KMS-11 (cell line): ENCODE measurements around the gene ADCY7.
A peak's percentile ranks its signal among the peaks of the same experiment; 100 is the strongest.

ENCODE experiments used
- H2AFZ ChIP-seq: fragments of 200-600 bp; sonication (generic); 2 replicates; pipeline ENCODE4 v1.6.1; 2016; ENCODE audit warnings: antibody characterized with exemption, mixed run types, low read depth
- H3K27ac ChIP-seq: fragments of 200-600 bp; sonication (generic); 2 replicates; pipeline ENCODE4 v1.6.1; 2016; ENCODE audit warnings: mild to moderate bottlenecking, mixed run types
- H3K27me3 ChIP-seq: fragments of 200-600 bp; sonication (generic); 2 replicates; pipeline ENCODE4 v1.6.1; 2017; ENCODE audit warnings: mild to moderate bottlenecking, low read depth, mixed run types, moderate library complexity; ENCODE audit not compliant: insufficient read depth
- H3K36me3 ChIP-seq: fragments of 200-600 bp; sonication (generic); 2 replicates; pipeline ENCODE4 v1.6.1; 2017; ENCODE audit warnings: mild to moderate bottlenecking, mixed run types; ENCODE audit not compliant: insufficient read depth
- H3K4me1 ChIP-seq: fragments of 200-600 bp; sonication (generic); 2 replicates; pipeline ENCODE4 v1.6.1; 2016; ENCODE audit warnings: mild to moderate bottlenecking, low read depth, mixed run types; ENCODE audit not compliant: poor library complexity, severe bottlenecking
- H3K4me2 ChIP-seq: fragments of 200-600 bp; sonication (generic); 2 replicates; pipeline ENCODE4 v1.7.0; 2016; ENCODE audit warnings: mild to moderate bottlenecking, mixed run types
- H3K4me3 ChIP-seq: fragments of 200-600 bp; sonication (generic); IDR thresholded peaks from 2 replicates; pipeline ENCODE4 v1.6.1; 2017; ENCODE audit warnings: low read depth, low read length, mixed read lengths; ENCODE audit not compliant: insufficient read depth
- H3K79me2 ChIP-seq: fragments of 200-600 bp; sonication (generic); 2 replicates; pipeline ENCODE4 v1.6.1; 2016; ENCODE audit warnings: low read depth, mixed run types; ENCODE audit not compliant: insufficient read depth
- H3K9ac ChIP-seq: fragments of 200-600 bp; sonication (generic); 2 replicates; pipeline ENCODE4 v1.6.1; 2016; ENCODE audit warnings: mild to moderate bottlenecking, mixed run types
- H4K20me1 ChIP-seq: fragments of 200-600 bp; sonication (generic); 2 replicates; pipeline ENCODE4 v1.6.1; 2016; ENCODE audit warnings: mild to moderate bottlenecking, mixed run types; ENCODE audit not compliant: insufficient read depth
- CTCF ChIP-seq: fragments of 200-600 bp; sonication (generic); conservative IDR thresholded peaks from 2 replicates; pipeline ENCODE4 v1.6.1; 2017; ENCODE audit warnings: low read depth, mild to moderate bottlenecking, antibody characterized with exemption, low read length, moderate library complexity, mixed read lengths

The ADCY7 gene

GRCh38 chr16:50267651-50268050, 1.3 kb downstream of the ADCY7 start:
- Histone ChIP-seq H3K4me3 (no peak overlapping the region), H3K27ac (no peak overlapping the region), H3K9ac (no peak overlapping the region), H4K20me1 (no peaks in the 10 kb centered on the region), H3K79me2 (no peaks in the 10 kb centered on the region; the same call in 1 of the 2 replicates), H3K4me1 (peaks cover 40% of the 10 kb centered on the region), H3K27me3 (no peaks in the 10 kb centered on the region), H3K36me3 (no peaks in the 10 kb centered on the region), H3K4me2 (peak overlapping the region; percentile 62), H2AFZ (no peak overlapping the region)
- no peak for TF ChIP-seq CTCF

DNA sequence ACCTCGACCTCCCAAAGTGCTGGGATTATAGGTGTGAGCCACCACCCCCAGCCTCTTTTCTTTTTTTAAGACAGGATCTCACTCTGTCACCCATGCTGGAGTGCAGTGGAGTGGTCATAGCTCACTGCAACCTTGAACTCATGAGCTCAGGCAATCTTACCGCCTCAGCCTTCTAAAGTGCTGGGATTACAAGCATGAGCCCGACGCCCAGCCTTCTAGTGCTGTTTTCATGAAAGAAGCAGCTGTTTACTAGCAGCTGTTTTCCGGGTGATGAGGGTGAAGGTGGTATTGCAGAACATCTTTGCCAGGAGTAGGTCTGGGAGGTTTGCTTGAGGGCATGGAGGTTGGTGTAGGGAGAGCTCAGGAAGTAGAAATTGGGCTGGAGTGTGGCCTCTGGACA, 2.0 kb downstream of the ADCY7 start:
- Histone ChIP-seq H3K4me1 (peaks cover 41% of the 10 kb centered on the region), H4K20me1 (no peaks in the 10 kb centered on the region), H3K36me3 (no peaks in the 10 kb centered on the region), H2AFZ (no peak overlapping the region), H3K4me3 (no peak overlapping the region), H3K27me3 (no peaks in the 10 kb centered on the region), H3K4me2 (no peak overlapping the region), H3K9ac (no peak overlapping the region), H3K79me2 (no peaks in the 10 kb centered on the region; the same call in 1 of the 2 replicates), H3K27ac (no peak overlapping the region)
- TF ChIP-seq CTCF = no peak

DNA sequence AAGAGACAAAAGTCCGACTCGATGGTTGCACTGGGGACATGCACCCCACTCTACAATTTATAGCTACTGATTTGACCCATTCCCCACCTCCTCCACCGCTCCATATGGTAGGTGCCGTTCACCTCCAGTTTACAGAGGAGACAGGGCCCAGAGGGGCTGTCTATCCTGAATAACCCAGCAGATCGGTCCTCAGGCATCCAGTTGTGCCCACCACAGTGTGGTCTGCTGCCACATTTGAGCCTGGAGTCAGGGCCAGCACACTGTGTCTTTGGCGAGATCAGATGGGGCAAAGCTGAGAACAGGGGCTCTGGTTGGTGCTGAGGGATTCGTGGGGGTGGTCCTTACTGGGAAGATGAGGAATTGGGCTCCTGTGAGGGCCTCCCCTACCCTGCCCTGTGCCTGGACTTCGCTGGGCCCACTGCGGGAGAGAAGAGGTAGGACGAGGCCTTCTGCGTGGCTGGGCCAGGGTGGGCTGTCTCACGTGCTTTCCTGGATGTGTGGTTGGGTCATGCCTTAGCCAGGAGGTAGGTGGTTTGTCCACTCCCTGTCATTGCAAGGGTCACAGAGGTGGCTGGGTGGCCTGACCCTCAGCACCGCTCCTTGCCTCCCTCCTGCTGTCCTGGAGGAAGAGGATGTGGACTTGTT, 2.8 kb downstream of the ADCY7 start:
- Histone ChIP-seq H3K27me3 (no peaks in the 10 kb centered on the region), H3K4me1 (peaks cover 40% of the 10 kb centered on the region), H3K36me3 (no peaks in the 10 kb centered on the region), H3K9ac (no peak overlapping the region), H3K4me2 (no peak overlapping the region), H2AFZ (no peak overlapping the region), H4K20me1 (no peaks in the 10 kb centered on the region), H3K4me3 (no peak overlapping the region), H3K27ac (no peak overlapping the region), H3K79me2 (no peaks in the 10 kb centered on the region; the same call in 1 of the 2 replicates)
- TF ChIP-seq CTCF = no peak

DNA sequence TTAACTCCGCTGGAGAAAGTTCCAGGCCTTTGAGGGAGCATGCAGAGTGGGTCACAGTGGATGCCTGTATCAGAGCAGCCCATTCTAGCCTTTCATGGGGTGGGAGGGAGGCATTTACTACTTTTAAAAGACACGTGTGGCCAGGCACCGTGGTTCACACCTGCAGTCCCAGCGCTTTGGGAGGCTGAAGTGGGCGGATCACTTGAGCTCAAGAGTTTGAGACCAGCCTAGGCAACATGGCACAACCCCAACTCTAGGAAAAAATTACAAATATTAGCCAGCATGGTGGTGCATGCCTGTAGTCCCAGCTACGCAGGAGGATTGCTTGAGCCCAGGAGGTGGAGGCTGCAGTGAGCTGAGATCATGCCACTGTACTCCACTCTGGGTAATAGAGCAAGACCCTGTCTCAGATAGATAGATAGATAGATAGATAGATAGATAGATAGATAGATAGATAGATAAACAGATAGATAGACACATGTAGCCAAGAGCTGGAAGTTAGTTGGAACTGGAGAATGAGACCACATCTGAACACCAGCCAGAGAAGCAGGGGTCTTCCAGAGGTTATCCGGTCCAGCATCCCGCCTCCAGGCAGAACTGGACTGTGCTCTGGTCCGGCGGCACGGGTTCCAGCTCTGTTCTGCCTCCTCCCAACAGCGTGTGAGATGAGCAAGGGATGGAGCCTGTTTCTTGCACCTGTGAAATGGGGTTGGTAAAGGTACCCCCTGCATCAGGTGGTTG, 3.6 kb downstream of the ADCY7 start:
- Histone ChIP-seq H3K4me3 (no peak overlapping the region), H2AFZ (no peak overlapping the region), H3K36me3 (no peaks in the 10 kb centered on the region), H4K20me1 (no peaks in the 10 kb centered on the region), H3K9ac (no peak overlapping the region), H3K27me3 (no peaks in the 10 kb centered on the region), H3K4me1 (peaks cover 39% of the 10 kb centered on the region), H3K79me2 (peaks cover 5% of the 10 kb centered on the region; the same call in 1 of the 2 replicates), H3K27ac (no peak overlapping the region), H3K4me2 (no peak overlapping the region)
- no peak for TF ChIP-seq CTCF
